ENCODE measurements around the gene RBM22. TPM values are rescaled to one million over a fixed set of nuclear protein-coding genes. Genes with fewer than 3 reads are reported as not detected.

RBM22 gene
- total RNA-seq, 1 experiment from 2014 or later = 61.4 TPM

DNA sequence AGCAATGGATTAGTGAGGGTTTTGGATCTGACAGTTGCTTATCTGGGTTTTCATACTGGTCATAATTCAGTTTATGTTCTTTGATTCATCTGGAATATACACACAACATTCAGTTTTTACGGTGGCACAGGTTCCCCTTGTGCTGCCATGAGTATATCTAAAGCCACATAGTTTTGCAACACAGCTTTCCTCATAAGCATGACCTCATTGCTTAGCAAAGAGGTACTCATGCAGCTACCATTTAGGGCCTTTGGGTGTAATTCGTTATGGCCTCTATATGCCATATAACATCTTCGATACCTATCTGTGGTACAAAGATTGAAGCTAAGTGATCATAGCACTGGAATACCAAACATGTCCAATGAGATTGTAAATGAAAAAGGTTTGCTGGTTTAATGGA, 2.9 kb upstream of the RBM22 start:
- Histone ChIP-seq H3K9me3 (ENCODE audit: control insufficient read depth in 1 of 2, insufficient read depth in 1 of 2, low read depth in 1 of 2, low read length in 2 of 2) (no peaks in the 10 kb centered on the region), H3K9ac (ENCODE audit: low read length) (no peak overlapping the region), H3K4me2 (ENCODE audit: low read length) (no peak overlapping the region), H3K27me3 (ENCODE audit: insufficient read depth, low read length) (no peaks in the 10 kb centered on the region), H3K79me2 (ENCODE audit: insufficient read depth, low read length) (peaks cover 19% of the 10 kb centered on the region), H3K4me3 (replicated peaks in 1 of 2; ENCODE audit: low read depth in 1 of 2, low read length in 2 of 2) (no peak overlapping the region), H3K4me1 (ENCODE audit: control insufficient read depth in 1 of 2, insufficient read depth in 2 of 2, low read length in 2 of 2) (peaks cover 2 to 15% of the 10 kb centered on the region in 2 experiments; a peak in 3 of 4 replicates), H3K27ac (ENCODE audit: low read depth, low read length) (no peak overlapping the region), H3K9me2 (ENCODE audit: insufficient read depth) (no peaks in the 10 kb centered on the region), H3K36me3 (ENCODE audit: control insufficient read depth in 1 of 2, insufficient read depth in 2 of 2, low read length in 2 of 2) (peaks cover 4 to 5% of the 10 kb centered on the region in 2 experiments; a peak in 3 of 4 replicates), H2AFZ (ENCODE audit: low read depth, low read length, poor library complexity, severe bottlenecking) (no peak overlapping the region), H4K20me1 (ENCODE audit: insufficient read depth) (no peaks in the 10 kb centered on the region)
- ChIA-PET POLR2A (no interaction called here), RAD21 (ENCODE audit: low non-redundant PET in 1 of 2, low total read pairs in 2 of 2, uncharacterized antibody in 2 of 2, unreplicated experiment in 2 of 2) (no interaction called here), CTCF (no interaction called here)
- BruUV-seq (replicated peaks) = no TSS peak
- DNase-seq (ENCODE audit: low read depth, low spot score) (no peak), ATAC-seq (no peak)
- intact Hi-C loops (cut with micrococcal nuclease) = loop anchor here (5.0 kb wide), 2 partner anchors 54 to 246 kb away; partner anchors contain the start of gene DCTN4
- no peak for TF ChIP-seq TCF7L2 (IDR thresholded peaks at IDR 0.05; ENCODE audit: borderline replicate concordance, extremely low read depth, insufficient read depth, insufficient read length)

DNA sequence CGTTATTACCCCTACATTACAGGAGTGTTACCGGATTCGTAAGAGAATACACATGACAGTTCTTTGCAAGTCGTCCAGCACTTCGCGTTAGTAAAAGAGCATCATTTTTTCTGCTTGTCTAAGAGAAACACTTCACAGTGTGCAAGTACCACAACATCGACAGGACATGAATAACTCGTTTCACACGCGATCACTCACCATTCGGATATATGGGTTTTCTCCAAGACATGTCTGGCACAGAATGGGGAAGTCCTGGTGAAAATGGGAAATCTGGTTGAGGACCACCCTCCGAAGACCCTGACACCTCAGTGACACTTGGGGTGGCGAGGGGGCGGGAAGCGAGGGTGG, 642 bp downstream of the RBM22 start:
- Histone ChIP-seq H3K4me1 (ENCODE audit: control insufficient read depth in 1 of 2, insufficient read depth in 2 of 2, low read length in 2 of 2) (peaks cover 2 to 15% of the 10 kb centered on the region in 2 experiments; a peak in 3 of 4 replicates), H3K4me2 (ENCODE audit: low read length) (peak overlapping the region; percentile 81), H3K79me2 (ENCODE audit: insufficient read depth, low read length) (peaks cover 33% of the 10 kb centered on the region), H3K9ac (ENCODE audit: low read length) (peak overlapping the region; percentile 86), H3K9me3 (ENCODE audit: control insufficient read depth in 1 of 2, insufficient read depth in 1 of 2, low read depth in 1 of 2, low read length in 2 of 2) (no peaks in the 10 kb centered on the region), H3K9me2 (ENCODE audit: insufficient read depth) (no peaks in the 10 kb centered on the region), H3K4me3 (replicated peaks in 1 of 2; ENCODE audit: low read depth in 1 of 2, low read length in 2 of 2) (peak overlapping the region; percentile 86 to 87), H3K27me3 (ENCODE audit: insufficient read depth, low read length) (no peaks in the 10 kb centered on the region), H4K20me1 (ENCODE audit: insufficient read depth) (no peaks in the 10 kb centered on the region), H2AFZ (ENCODE audit: low read depth, low read length, poor library complexity, severe bottlenecking) (no peak overlapping the region), H3K36me3 (ENCODE audit: control insufficient read depth in 1 of 2, insufficient read depth in 2 of 2, low read length in 2 of 2) (peaks cover 30 to 34% of the 10 kb centered on the region in 2 experiments), H3K27ac (ENCODE audit: low read depth, low read length) (peak overlapping the region; percentile 76)
- ChIA-PET POLR2A (interaction anchor here (0.6 to 1.6 kb wide), 5 partner anchors 12 to 251 kb away, joined by 3 to 4 read pairs (median 3); partner anchors contain the start of gene RPS14), RAD21 (ENCODE audit: low non-redundant PET in 1 of 2, low total read pairs in 2 of 2, uncharacterized antibody in 2 of 2, unreplicated experiment in 2 of 2) (interaction anchor here in 1 of 2 experiments (1.1 kb wide), 1 partner anchor 146 kb away, joined by 3 read pairs; the partner anchor contains the start of gene IRGM), CTCF (interaction anchor here (1.1 to 1.6 kb wide), 5 partner anchors 20 to 250 kb away, joined by 3 to 11 read pairs (median 4); partner anchors contain the start of gene IRGM)
- DNase-seq (ENCODE audit: low read depth, low spot score) (peak; percentile 0), ATAC-seq (no peak)
- BruUV-seq (replicated peaks) = no TSS peak
- intact Hi-C loops (cut with micrococcal nuclease) = loop anchor here (2.0 to 5.0 kb wide), 4 partner anchors 57 to 243 kb away; partner anchors contain the start of genes DCTN4 and IRGM
- TF ChIP-seq CTCF (IDR thresholded peaks at IDR 0.05 in 2 of 3, conservative IDR thresholded peaks at IDR 0.05 in 1 of 3; ENCODE audit: borderline replicate concordance in 1 of 3, insufficient read depth in 1 of 3, low read depth in 2 of 3, low read length in 2 of 3) = no peak
- no peak for TF ChIP-seq RAD21 (IDR thresholded peaks at IDR 0.05; ENCODE audit: low read depth)
- TF ChIP-seq MAX (IDR thresholded peaks at IDR 0.05) = no peak
- no peak for TF ChIP-seq EGR1 (IDR thresholded peaks at IDR 0.05; ENCODE audit: low read depth)
- no peak for TF ChIP-seq TCF7L2 (IDR thresholded peaks at IDR 0.05; ENCODE audit: borderline replicate concordance, extremely low read depth, insufficient read depth, insufficient read length)
- no peak for TF ChIP-seq ELF1 (IDR thresholded peaks at IDR 0.05; ENCODE audit: borderline replicate concordance, low read depth)
- TF ChIP-seq CEBPB (IDR thresholded peaks at IDR 0.05; ENCODE audit: low read depth) = no peak
- TF ChIP-seq CBX3 (IDR thresholded peaks at IDR 0.05; ENCODE audit: low read depth) = no peak
- no peak for TF ChIP-seq SP1 (IDR thresholded peaks at IDR 0.05; ENCODE audit: low read depth)
- no peak for TF ChIP-seq ATF3 (IDR thresholded peaks at IDR 0.05)
- no peak for TF ChIP-seq FOSL1 (IDR thresholded peaks at IDR 0.05; ENCODE audit: low read depth)
- no peak for TF ChIP-seq POLR2A (IDR thresholded peaks at IDR 0.05; ENCODE audit: borderline replicate concordance, extremely low read depth, insufficient read depth, insufficient read length)
- TF ChIP-seq ZBTB33 (IDR thresholded peaks at IDR 0.05; ENCODE audit: extremely low read depth, insufficient replicate concordance, low read length) = no peak
